ENCODE measurements around the gene ZNF223. TPM values are rescaled to one million over a fixed set of nuclear protein-coding genes. Genes with fewer than 3 reads are reported as not detected.

Gene ZNF223
- total RNA-seq (2021): 4.3 and 4.8 TPM in 2 replicates
- long read RNA-seq, transcript ZNF223-201 (5 exons, 2,418 nt): major isoform, 43 of 50 reads
- long read RNA-seq, partial matches to known transcripts: 4 of 50 reads
- long read RNA-seq, other reads (novel, unspliced or antisense): 3 of 50 reads

DNA sequence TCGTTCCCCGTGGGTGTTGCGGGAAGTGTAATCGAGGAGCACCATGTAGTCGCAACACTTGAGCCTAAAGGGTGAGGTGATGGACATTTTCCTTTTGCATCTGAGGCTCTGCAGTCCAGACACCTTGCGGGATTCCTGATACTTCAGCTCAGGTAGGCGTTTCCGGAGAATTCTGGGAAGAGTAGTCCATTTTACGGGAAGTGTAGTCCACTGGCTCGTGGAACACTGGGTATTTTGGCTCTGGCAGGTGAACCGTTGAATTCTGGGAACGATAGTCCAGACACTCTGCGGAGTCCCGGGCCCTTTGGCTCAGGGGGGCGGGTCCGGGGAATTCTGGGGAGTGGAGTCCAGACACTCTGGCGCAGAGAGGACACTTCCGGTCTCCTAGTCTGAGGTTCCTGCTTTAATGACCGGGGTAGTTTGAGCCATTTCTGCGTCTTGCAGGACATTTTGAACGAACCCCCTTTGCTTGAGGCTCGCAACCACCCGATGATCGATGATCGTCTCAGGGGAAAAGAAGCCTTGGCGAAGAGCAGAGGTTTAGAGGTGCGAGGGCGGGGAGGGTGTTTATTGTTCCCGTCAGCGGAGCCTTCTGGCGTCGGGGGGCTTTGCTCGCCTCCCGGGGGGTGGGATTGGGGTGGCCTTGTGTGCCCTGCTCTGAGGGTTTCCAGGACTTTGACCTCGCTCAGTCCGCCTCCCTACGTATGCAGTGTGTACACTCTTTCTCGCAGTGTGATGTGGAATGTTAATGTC is at the start of gene ZNF223:
Gene ZNF223, plus strand, starts transcription at position 387 of the 753 bp plus-strand sequence. CDS start 3,141 bp downstream, outside the sequence.
- H4K5ac ChIP-seq (ENCODE audit: insufficient read length, low read depth, low read length): no peak within 1 kb of the TSS
- H3K4me1 Mint-ChIP-seq: peaks cover 4 to 9% of the 10 kb centered on the region in 2 experiments
- no peaks in the 10 kb centered on the region for H4K20me1 ChIP-seq (ENCODE audit: control insufficient read depth, insufficient read depth, insufficient read length)
- peaks cover 14% of the 10 kb centered on the region for H3K23me2 ChIP-seq (ENCODE audit: insufficient read length, low read depth, low read length, poor library complexity, severe bottlenecking)
- peak within 1 kb of the TSS; percentile 84 to 99 (median 95); a peak in 6 of 7 replicates for H3K27ac Mint-ChIP-seq
- DNase-seq: peak; percentile 97
- no peaks in the 10 kb centered on the region for H3K27me3 ChIP-seq (ENCODE audit: insufficient read depth, low read length)
- H2BK20ac ChIP-seq (ENCODE audit: low read depth, low read length, poor library complexity, severe bottlenecking): no peak within 1 kb of the TSS
- H3K14ac ChIP-seq (ENCODE audit: insufficient read depth, low read length): no peak within 1 kb of the TSS
- no CpG with 5 or more reads among the region's 38 CpGs for WGBS (ENCODE audit: extremely low coverage, insufficient read length, low lambda C conversion rate)
- peaks cover 16 to 22% (median 18%) of the 10 kb centered on the region in 3 experiments for H3K36me3 Mint-ChIP-seq (ENCODE audit: insufficient read depth in 1 of 3, low read depth in 3 of 3)
- no peak within 1 kb of the TSS for H4K91ac ChIP-seq (ENCODE audit: insufficient read length, low read depth, low read length)
- no peak within 1 kb of the TSS for H2BK12ac ChIP-seq (ENCODE audit: insufficient read length, low read depth, low read length)
- H3K27me3 Mint-ChIP-seq (ENCODE audit: low read depth): peaks cover 21% of the 10 kb centered on the region
- H3K79me2 ChIP-seq (ENCODE audit: insufficient read depth, low read length): no peaks in the 10 kb centered on the region
- peak within 1 kb of the TSS; percentile 52 for H3K18ac ChIP-seq (ENCODE audit: insufficient read length, low read depth, low read length)
- peak within 1 kb of the TSS; percentile 84 for H3K9ac ChIP-seq (ENCODE audit: extremely low read depth, insufficient read length, low read length)
- TF ChIP-seq, protein P1, sequence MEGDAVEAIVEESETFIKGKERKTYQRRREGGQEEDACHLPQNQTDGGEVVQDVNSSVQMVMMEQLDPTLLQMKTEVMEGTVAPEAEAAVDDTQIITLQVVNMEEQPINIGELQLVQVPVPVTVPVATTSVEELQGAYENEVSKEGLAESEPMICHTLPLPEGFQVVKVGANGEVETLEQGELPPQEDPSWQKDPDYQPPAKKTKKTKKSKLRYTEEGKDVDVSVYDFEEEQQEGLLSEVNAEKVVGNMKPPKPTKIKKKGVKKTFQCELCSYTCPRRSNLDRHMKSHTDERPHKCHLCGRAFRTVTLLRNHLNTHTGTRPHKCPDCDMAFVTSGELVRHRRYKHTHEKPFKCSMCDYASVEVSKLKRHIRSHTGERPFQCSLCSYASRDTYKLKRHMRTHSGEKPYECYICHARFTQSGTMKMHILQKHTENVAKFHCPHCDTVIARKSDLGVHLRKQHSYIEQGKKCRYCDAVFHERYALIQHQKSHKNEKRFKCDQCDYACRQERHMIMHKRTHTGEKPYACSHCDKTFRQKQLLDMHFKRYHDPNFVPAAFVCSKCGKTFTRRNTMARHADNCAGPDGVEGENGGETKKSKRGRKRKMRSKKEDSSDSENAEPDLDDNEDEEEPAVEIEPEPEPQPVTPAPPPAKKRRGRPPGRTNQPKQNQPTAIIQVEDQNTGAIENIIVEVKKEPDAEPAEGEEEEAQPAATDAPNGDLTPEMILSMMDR (conservative IDR thresholded peaks at IDR 0.05): no peak
- H2BK5ac ChIP-seq (ENCODE audit: insufficient read length, low read length): no peak within 1 kb of the TSS
- H3K4me3 Mint-ChIP-seq: peak within 1 kb of the TSS; percentile 99 to 100
- no peaks in the 10 kb centered on the region for H3K9me3 ChIP-seq (ENCODE audit: control insufficient read depth, low read depth, low read length)
- H3T11ph ChIP-seq (ENCODE audit: low read length): no peak within 1 kb of the TSS
- no peak within 1 kb of the TSS for H3K27ac ChIP-seq (ENCODE audit: insufficient read length, low read depth, low read length)
- H2BK120ac ChIP-seq (ENCODE audit: low read depth, low read length, poor library complexity, severe bottlenecking): no peak within 1 kb of the TSS
- peak within 1 kb of the TSS; percentile 93 for H3K4me2 ChIP-seq (ENCODE audit: insufficient read depth, insufficient read length, low read length)
- H3K9me3 Mint-ChIP-seq: peaks cover 0 to 29% of the 10 kb centered on the region in 2 experiments; a peak in 3 of 5 replicates
- no peak within 1 kb of the TSS for H3K4ac ChIP-seq (ENCODE audit: low read depth, low read length)
- no peak within 1 kb of the TSS for H3K56ac ChIP-seq (ENCODE audit: insufficient read length, low read depth, low read length)
- no peak within 1 kb of the TSS for H2AK5ac ChIP-seq (ENCODE audit: insufficient read length, low read length)
- no peak within 1 kb of the TSS for H4K8ac ChIP-seq (replicated peaks; ENCODE audit: insufficient read length, low read depth, low read length)
- H2BK15ac ChIP-seq (ENCODE audit: low read depth, low read length): no peak within 1 kb of the TSS
- H3K79me1 ChIP-seq (ENCODE audit: insufficient read depth, low read depth, low read length, poor library complexity, severe bottlenecking): no peaks in the 10 kb centered on the region
- H2AFZ ChIP-seq (ENCODE audit: low read length): peak within 1 kb of the TSS; percentile 26
- 0 out of 2 replicates have a peak, but pooled peaks cover 2% of the 10 kb centered on the region for H3K4me1 ChIP-seq (ENCODE audit: insufficient read depth, low read length)
- no peak within 1 kb of the TSS for H3K23ac ChIP-seq (ENCODE audit: insufficient read length, low read depth, low read length)

Data from H9 (cell line).